NCI-H1694 (cell line): ENCODE measurements around the gene ALK.

Experiments
- DNase-seq: peaks from one replicate; lab custom pipeline; 2025; lab: John Stamatoyannopoulos, UW

ALK gene

DNA sequence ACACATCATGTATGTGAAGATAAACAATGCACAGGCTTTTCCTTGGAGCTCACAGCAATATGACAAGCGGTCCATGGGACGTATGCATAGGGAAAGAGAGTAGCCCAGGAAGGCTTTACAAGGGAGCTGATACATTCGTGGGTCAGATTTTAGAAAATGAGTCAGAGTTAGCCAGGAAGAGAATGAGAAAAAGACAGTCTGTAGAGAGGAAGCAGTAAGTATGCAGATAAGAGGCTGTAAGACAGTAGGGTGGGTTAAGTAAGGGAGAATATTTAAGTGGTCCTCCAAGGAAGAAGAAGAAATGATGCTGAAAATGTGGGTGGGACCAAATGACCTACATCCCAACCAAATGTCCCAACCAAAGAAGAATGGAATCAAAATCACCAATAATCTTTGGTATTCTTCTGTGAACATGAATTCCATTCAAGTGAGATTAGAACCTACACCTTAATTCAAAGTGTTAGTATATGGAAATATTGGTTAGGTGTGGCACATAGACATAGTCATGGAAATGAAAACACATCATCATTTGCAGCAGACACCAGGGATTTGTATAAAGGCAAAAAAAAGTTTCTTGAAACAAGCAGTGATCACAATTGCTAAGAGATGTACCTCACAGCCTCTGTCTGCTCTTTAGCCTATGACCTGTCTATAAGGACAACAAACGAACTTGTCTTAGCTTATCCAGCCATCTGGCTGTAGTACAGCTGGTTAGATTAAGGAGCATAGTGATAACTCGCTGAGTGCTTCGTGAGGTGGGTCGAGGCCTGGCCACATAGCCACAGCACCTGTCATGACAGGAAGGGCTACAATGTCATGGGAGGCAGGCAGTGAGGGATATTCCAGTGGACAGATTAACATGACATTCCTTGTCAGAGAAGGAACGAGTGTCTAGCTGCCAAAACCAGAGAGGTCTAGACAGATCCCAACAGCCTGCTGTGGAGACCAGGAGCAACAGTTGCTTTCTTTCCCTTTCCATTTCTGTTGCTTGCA, 133.6 kb downstream of the ALK start:
- no peak for DNase-seq

DNA sequence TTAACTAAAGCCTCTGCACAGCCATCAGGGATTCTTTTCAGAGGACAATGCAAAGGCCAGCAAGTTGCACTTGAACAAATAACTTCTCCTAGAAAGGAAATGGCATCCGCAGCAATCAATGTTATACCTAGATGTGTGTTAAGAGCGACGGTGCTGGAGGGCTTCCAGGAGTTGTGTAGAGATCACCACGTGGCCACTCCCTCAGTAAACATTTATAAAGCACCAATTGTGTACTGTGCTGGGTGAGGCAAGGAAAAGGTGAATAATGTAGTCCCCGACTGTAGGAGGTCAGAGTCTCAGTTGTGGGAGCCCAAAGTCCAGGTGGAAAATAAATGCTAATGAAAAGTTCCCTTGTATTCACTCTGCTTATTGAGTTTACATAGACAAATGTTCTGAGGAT, 135.0 kb downstream of the ALK start:
- no peak for DNase-seq

DNA sequence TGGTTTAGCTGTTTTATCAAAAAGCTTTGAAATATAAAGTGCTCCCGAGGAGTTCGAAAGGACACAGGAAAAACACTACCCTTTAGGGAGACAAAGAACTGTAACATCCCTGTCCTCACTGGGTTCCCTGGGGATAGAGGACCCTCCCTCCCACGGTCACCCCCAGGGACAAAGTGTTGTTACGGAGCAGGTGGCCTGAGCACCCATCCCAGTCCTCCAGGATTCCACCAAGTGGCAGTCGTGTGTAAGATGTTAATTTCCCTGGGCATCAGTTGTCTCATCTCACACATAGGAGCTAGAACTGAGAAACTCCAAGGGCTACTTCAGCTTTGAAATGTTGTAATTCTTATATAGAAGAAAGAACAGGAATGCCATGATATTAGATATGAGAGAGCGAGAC, 137.7 kb downstream of the ALK start:
- no peak for DNase-seq

DNA sequence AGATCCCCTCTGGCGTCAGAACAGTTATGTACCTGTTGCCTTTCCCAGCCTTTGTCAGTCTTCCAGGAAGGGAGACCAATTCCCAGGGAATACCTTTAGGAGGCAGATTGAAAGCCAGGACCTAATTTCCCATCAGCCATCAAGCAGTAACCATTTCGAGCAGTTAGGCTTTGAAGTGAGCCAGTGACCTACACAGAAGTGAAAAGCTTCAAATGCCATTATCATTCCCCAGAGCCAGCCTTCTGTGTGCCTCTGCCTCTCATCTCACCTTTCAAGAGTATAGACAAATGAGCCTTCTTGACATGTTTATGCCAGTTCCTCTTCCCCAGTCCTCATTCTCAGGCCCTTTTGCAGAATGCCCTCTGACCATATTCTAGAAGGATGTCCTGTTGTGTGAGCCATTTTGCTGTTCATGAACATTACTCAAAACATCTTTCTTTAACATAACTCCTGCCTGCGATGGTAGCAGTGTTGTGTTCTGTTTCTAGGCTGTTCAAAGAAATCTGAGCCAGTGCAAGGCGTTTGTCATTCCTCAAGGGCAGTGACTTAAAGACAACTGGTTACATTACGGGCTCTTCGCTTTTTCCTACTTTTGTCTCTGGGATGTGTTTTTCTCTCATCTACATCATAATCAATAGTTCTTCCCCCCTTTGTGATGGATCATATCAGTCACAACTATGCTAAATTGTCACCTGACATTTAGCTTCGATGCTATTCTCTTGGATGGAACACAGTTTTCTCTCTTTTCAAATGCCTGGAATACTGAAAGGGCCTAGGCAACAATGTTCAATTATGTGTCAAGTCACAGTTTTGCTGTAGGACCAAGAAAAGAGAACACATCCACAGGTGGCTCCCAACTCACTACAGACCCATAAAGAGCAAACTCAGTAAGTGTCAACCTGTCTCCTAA, 138.6 kb downstream of the ALK start:
- DNase-seq: no peak

DNA sequence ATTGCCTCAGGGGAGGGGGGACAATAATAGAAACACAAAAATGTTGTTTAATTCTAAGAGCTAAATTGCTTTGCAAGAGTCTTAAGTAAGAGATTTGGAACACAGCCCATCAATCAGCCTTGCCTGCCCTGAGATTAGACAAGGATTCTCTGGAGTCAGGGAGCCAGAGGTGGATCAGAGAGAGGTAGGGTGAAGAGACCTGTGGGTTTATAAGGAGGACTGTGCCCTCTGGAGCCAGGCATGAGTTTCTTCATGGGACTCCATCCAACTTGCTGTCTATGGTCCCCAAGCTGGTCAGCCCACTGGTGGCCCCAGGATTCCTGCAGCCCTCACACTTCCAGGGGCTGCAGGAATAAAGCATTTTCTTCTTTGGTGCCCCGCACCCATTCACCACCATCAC, 139.3 kb downstream of the ALK start:
- no peak for DNase-seq

DNA sequence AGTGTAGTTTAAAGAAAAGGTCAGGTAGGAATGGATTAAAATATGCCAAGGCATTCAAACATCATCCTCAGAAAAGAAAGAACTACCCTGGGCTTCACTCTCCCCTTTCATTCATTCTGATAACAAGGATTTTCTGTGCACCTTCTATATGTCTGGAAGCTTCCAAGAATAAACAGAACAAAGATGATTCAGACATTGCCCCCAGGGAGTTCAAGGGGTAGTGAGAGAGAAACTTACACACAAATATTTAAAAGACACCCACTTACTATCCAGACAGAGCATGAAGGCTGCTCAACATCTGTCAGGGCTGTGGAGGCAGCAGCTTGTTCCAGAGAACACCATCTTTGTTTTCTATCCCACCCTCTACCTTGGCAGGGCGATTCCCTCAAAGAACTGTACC, 140.5 kb downstream of the ALK start:
- DNase-seq: no peak

DNA sequence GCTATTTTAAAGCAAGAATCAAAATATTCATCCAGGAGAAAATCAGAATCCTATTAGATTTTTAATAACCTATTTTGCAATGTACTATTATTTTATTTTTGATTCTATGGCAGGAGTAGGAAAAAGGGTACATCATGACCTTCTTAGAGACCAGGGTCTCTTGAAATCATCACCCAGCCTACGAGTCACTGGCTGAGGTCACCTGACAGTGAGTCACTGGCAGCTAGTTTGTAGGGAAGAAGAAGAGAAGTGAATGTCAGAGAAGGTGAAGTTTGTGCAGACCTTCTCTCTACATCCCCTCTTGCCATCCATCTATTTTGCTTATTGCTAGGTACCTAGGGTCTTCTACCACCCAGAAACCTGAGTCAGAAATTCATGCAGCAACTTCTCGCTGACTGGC, 144.2 kb downstream of the ALK start:
- no peak for DNase-seq

DNA sequence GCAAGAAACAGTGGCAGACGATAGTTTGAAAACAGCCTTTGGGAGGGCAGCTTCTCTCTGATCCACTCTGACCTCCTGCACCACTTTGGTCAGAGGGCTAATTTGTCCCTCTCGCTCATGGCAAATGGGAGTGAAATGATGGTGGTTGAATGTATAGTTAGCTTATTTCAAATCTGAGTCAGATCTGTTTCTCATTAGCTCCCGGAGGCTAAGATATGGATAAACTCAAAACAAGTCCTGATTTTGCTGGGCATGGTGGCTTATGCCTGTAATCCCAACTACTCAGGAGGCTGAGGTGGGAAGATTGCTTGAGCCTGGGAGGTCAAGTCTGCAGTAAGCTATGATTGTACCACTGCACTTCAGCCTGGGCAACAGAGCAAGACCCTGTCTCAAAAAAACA, 145.0 kb downstream of the ALK start:
- no peak for DNase-seq

DNA sequence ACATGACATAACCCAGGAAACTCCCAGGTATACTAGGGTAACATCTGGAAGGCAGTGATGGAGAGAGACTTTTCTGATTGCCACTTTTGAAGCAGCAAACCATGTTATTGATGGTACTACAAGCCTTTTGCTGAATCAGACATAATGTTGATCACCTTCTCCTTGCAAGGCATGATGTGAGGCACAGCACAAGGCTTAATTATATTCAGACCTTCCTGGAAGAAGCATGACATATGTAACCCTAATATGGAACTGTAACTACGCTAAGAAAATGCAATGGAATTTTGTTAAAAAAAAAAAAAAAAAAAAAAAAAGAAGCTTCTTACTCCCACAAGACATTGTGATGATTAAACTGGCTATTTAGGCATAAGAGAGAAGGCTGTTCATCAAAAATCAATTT, 145.4 kb downstream of the ALK start:
- DNase-seq: no peak

DNA sequence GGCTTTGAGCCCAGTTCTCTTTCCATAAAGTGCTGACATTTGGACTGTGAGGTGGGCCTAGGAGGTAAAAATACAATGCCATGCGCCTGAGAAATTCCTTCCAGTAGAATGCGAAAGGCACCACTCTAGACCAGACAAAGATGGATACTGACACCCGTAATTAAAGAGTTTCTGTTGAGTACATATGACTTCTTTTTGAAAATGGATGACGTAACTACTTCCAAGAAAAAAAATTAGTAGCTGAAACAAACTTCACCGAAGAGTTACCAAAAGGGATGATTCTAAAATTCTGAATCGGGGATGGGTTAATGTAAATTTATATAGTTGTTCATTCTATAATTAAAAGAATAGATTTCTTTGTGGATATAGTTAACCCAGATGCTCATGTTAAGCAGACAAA, 146.8 kb downstream of the ALK start:
- DNase-seq: no peak

DNA sequence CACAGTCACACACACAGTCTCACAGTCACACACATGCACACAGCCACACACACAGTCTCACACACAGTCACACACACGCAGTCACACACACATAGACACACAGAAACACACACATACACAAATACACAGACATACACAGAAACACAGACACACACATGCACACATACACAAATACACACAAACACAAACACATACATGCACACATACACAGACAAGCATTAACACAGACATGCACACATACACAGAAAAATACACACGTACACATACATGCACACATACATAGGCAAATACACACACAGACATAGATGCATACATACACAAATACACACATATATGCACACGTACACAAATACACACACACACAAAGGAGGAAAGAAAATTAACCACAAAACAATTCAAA, 150.5 kb downstream of the ALK start:
- DNase-seq: no peak

DNA sequence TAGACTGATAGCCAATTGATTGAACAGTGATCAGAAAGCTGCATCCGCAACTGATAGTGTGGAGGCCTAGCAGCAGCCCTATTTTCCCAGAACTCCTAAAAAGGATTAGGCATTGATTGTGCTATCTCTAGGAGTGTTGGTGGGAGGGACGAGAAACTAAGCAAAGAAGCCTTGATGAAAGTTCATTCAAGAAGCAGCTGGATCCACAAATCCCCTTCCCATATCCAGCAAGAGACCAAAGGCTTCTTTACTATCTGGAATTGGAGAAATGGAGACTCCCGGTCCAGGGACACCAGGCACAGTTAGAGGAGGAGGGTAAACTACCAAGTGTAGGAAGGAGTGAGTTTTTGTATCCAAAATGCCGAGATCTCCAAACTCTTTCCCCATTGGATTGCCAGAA, 151.5 kb downstream of the ALK start:
- no peak for DNase-seq

DNA sequence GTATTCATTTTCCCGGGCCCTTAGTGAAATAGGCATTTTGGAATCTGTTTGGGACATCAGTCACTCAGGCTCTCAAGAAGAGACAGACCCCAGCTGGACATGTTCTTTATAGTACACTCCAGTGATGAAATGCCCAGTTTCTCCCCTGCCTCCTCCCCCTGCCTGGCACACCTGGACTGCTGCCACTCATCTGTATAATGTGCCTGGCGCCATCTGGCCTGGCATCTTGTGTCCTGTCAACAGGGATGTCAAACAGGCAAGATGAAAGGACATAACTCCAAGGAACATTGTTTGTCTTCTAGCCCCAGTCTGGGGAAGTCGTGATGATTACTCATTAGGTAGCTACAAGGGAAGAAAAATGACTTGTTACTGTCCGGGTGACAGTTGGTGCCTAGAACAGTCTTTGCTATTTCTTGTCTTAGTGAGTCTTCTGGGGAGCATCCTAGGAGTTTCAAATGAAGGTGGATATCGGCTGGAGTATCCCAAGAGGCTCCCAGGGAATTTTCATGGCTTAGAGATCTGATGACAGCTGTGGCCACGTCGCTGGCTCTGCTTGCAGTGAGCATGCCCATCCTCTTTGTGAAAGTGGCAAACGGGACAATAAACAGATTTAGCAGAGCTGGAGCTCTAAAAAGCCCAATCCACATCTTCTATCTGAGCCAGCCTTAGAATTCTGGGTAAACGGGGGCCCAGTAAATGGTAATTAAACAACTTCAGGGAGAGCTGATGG, 153.6 kb downstream of the ALK start:
- no peak for DNase-seq

DNA sequence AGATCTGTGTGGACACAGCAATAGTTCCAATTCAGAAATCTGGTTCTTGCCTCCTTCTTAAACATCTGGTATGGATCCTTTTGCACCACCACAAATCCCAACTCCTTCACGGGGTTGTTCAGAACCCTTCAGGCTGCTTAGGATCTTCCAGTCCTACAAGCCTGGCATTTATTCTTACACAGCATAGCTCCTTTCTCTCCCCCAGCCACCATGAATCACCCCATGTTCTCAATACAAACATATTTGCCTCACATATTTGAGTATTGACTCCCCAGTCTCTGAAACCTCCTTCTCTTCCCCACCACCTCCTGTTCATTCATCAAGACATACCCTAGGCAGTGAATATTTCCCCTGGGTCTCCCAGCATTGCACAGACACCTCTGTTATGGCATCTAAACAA, 155.2 kb downstream of the ALK start:
- no peak for DNase-seq

DNA sequence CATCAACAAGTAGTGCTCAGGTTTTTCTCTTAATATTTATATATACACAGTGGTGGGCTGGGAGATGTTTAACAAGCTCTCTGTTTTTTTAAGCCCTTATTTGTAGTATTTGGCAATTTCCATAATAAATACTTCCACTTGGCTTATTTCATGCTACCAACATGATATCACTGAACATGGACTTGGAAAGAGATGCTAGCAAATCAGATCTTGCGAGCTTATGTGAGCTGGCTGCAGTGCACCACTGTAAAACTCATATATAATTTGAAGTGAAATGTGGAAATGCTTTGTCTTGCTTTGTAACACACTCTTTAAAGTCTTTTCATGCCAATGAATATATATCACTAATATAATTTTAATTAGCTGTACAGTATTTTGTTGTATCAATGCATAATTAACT, 155.7 kb downstream of the ALK start:
- no peak for DNase-seq

DNA sequence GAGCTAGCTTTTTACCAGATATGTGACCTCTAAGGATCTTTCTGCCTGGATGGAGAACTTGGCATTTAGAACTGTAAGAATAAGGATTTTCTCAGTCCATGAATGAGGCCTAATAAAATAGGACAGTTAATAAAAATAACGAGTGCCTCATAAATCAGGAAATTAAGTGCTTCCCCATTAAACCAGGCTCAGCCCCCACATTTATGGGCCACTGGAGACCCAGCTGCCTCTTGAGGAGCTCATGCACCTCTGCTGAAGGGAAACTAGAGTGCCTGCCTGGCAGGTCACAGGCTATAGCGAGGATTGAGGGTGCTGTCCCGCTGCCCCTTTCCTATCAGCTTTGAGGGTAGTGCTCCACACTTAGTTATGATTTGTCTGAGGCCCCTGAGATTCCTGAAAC, 158.0 kb downstream of the ALK start:
- DNase-seq: no peak

DNA sequence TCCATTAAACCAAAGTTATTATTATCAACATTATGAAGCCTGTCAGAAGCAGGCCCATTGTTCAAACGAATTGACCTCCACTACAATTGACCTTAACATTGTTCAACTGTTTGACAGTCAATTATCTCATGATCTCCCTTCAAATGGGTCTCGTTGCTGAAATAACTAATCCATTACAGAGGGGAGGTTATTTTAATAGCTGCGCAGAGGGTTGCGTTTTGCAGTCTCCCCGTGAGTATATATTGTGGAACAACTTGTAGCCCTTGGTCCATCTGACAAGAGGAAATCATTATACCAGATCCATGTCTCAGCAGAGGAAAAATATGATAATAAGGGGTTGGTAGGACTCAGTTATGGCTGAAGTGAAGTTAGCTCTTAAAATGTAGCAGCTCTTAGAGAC, 159.1 kb downstream of the ALK start:
- no peak for DNase-seq

DNA sequence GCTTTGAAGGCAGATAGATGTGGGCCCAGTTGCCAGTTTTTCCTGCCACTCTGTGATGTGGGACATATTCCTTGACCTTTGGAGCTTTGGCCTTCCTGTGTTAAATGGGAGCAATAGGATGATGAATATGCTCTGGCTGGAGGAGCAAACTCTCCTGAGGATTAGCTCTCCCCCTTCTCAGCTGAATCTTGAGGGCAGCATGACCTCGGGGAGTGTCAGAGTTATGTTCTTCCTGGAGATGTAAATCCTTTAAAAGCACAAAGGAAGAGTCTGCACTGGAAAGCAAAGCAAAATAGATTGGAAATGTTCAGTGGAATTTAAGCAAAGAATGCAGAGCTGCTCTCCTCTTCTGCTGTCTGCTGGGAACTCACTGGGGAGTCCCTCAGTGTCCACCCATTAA, 160.1 kb downstream of the ALK start:
- no peak for DNase-seq

DNA sequence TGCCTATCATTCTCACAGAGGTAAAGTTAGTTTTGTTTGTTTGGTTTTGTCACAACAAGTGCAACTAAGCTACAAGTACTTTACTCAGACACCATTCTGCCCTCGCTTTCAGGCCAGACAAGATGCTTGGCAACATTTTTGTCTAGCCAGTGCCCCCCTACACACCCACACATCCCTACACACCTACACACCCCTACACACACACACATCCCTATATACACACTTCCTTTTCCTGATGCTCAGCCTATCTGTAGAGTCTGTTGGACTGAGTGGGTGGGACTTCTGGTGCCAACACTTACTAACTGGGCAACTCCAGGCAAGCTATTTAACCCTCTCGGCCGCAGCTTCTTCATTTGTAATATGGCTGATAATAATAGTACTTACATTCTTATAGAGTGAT, 161.4 kb downstream of the ALK start:
- DNase-seq: no peak

DNA sequence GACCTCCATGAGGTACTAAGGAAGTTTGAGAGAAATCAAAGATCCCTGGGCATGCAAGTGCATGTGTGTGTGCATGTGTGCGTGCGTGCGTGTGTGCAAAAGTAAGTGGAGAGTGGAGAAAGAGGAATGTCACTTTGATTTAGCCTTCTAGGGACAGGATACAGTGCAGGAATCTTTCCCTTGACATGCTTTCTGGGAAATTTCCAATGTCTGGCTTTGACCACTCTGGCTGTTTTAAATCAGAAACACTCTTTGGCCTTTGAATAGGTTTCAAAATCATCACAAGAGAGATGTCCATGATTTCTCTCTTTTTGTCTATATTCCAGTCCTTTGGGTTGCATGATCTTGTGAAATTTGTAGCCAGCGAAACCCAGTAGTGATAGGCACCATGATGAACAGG, 162.0 kb downstream of the ALK start:
- DNase-seq: no peak

DNA sequence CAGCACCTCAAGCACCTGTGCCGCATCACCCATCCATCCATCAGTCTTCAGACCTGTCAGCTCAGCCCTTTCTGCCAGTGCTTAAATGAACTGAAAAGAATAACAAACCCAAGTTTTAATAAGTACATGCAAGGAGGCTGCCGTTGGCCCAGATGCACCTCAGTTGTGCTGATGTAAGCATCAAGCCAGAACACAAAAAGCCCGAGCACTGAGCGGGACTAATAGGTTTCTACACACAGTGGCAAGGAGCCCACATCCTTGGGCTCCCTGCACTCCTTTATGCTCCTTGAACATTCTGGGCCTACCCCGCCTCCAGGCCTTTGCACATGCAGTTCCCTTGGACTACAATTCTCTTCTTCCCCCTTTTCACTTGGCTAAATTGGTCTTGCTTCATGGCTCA, 165.6 kb downstream of the ALK start:
- DNase-seq: no peak

DNA sequence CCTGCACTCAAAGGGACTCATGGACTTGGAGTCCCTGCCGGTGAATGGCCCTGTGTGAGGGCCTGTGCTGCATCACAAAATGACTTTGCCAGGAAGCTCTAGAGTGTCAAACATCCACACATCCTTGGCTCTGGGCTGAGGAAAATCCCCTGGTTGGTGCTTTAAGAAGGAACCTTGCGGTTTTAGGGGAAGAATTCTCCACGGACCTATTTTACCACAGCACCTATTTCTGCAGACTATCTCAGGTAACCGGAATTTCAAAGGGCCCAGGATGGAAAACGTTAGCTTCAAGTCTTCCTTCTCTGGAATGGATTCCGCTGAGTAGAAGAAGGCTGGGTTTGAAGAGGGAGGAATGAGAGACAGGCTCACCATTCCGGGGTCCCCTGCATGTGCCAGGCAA, 166.2 kb downstream of the ALK start:
- no peak for DNase-seq
